DMS53 (cell line): ENCODE data around the gene ATP2B1.

ENCODE experiments used
- DNase-seq: peaks from one replicate; lab custom pipeline; 2025; lab: John Stamatoyannopoulos, UW

The ATP2B1 gene

GRCh38 chr12:89657066-89657465, 51.6 kb downstream of the ATP2B1 start:
- no peak for DNase-seq

DNA sequence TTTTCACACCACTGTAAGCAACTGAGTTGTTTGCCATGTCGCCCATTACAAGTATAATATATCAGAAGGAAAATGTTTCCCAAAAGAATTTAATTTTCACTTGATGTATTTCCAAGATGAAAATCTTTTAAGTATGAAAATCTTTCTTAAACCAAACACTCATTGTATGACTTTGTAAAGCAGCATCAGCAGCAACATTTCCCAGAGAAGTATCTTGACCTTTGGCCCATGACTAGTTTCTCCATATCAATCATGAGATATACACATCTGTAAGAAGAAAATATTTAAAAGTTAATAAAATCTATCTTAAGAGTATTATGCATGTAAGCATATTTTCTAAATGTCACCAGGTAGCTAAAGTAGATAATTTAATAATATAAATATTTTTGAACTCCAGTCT, 52.8 kb downstream of the ATP2B1 start:
- no peak for DNase-seq

- DNase-seq = no peak
These were observed 57.4 kb downstream of the ATP2B1 start for GRCh38 chr12:89651192-89651591.

DNA sequence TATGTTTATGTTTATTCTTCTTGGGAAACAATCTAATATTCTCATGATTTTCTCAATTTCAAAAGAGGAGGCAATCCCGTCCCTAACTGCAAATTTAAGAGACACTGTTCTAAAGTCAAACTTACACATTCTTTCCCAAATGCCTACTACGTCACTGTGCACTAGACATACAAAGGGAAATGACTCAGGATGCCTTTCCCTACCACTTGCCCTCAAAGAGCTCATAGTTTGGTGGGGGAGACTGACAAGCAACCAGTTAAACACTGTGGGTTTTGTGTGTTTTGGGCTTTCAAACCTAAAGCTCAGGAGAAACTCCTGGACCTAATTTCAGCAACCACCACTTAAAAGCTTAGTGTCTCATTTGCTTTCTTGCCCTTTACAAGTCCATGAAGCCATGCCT, 58.4 kb downstream of the ATP2B1 start:
- no peak for DNase-seq

GRCh38 chr12:89649820-89650219, 58.8 kb downstream of the ATP2B1 start:
- DNase-seq = no peak

DNA sequence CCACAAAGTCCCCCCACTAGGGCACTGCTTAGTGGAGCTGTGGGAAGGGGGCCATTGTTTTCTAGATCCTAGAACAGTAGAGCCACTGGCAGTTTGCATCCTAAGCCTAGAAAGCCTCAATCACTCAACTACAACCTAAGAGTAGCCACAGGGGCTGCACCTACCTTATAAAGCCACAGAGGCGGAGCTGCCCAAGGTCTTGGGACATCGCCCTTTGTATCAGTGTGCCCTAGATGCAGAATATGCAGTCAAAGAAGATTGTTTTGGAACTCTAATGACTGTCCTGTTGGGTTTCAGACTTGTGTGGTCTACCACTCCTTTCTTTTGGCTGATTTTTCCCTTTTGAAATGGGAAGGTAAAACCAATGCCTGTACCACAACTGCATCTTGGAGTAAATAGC, 59.5 kb downstream of the ATP2B1 start:
- DNase-seq = no peak

- DNase-seq = no peak
These were observed 60.3 kb downstream of the ATP2B1 start for GRCh38 chr12:89648211-89648930.

- DNase-seq = no peak
These were observed 63.2 kb downstream of the ATP2B1 start for GRCh38 chr12:89645434-89645833.

GRCh38 chr12:89642959-89643358, 65.7 kb downstream of the ATP2B1 start:
- DNase-seq = no peak

- no peak for DNase-seq
These were observed 71.9 kb downstream of the ATP2B1 start for GRCh38 chr12:89636776-89637160.

DNA sequence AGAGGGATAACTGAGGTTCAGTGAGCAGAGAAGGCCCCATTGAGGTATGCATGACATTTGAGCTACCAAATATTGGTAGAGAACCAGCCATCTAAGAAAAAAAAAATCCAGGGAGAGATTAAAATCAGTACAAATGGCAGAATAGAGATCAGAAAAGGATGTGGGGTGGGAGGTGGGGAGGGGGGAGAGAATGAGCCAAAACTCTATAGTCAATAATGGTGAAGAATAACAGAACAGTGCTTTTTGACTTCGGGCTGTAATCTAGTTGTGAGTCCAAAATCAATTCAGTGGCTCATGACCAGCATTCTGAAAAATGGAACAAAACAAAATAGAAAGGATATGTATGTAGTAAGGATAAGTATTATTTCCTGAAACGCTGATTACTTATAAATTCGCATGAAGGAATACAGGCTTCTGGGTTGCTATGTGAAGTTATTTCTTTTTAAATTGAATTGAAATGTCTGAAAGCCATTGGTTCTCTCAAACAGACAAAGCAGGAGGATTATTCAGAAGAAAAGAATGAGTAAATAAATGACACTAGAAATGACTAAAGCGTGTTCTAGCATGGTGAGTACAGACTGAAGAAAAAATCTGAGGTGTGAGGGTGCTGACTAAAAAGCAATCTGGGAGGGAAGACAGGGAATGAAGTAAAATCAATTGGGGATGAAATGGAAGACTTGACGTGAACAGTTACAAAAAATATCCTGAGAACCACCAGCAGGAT, 72.4 kb downstream of the ATP2B1 start:
- no peak for DNase-seq

- DNase-seq = no peak
These were observed 74.1 kb downstream of the ATP2B1 start for GRCh38 chr12:89634508-89634907.

- peak; percentile 87 for DNase-seq
These were observed 75.9 kb downstream of the ATP2B1 start for GRCh38 chr12:89632778-89633177.

DNA sequence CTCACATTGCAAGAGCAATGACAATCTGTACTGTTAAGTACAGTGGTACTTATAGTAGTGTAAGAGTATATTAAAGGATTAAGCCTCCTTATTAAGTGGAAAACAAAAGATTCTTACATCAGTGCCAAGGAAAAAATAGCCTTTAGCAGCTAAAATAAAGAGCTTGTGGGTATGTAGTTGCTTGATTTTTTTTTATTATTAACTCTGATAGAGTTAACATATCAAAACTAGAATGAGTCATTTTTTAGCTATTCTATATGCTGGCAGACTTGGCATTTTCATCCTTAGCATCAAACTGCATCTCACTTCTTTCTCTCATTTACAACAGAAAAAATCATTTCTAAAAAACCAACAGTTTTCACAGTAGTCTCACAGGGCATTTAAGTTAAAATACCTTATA, 86.5 kb downstream of the ATP2B1 start:
- DNase-seq = no peak

- no peak for DNase-seq
These were observed 87.1 kb downstream of the ATP2B1 start for GRCh38 chr12:89621521-89621920.

DNA sequence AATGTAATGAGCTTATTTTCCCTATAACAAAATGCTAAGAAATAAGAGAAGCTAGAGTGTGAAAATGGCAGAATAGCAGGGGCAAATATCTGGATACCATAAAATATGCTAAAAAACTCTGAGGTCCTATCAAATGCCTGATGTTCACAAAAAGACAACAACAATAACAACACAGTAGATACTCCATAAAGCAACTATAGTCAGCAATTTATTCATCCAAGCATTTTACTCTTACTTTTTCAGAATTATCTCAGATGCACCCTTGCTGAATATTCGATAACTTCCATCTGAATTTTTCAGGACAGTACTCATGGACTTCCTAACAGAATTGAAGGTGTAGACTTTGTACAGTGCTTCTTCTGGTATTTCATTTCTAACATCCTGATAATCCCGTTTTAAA, 88.9 kb downstream of the ATP2B1 start:
- DNase-seq = no peak

GRCh38 chr12:89618113-89618862, 90.3 kb downstream of the ATP2B1 start:
- DNase-seq = no peak

GRCh38 chr12:89610366-89610765, 98.3 kb downstream of the ATP2B1 start:
- DNase-seq = no peak

GRCh38 chr12:89603678-89604077, 105.0 kb downstream of the ATP2B1 start:
- no peak for DNase-seq

DNA sequence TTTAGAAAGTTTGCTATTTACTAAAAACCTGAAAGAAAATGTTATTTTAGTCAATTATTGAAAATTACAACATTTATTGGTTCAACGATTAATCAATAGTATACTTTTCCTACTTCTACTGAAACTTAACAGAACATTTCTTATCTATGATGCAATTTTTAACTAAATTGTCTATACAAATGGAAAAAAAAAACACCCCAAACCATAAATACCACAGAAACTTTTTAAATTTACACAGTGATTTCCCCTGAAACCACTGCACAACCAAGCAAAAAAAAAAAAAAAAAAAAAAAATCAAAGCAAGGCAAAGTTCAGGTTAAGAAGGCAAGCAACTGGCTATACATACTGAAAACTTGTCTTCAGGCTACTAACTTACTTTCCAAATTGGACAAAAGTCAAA, 110.9 kb downstream of the ATP2B1 start:
- DNase-seq = no peak

DNA sequence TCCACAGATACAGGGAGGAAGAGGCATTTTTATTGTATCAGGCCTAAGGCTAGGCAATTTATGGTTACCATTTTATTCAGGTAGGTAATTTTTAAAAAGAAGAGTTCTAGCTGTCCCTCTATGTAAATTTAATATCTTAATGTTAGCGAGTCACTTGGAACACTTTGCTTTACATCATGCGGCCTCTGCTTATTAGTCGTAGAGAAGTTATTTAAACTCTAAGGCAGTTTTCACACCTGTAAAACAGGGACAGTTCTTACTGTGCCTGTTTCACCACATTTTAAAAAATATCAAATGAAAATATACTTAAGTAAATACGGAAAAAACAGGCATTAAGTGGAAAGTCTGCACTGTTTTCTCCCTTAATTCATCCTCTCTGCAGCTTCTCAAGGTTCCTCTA, 111.4 kb downstream of the ATP2B1 start:
- no peak for DNase-seq

GRCh38 chr12:89593873-89594272, 114.8 kb downstream of the ATP2B1 start:
- no peak for DNase-seq

DNA sequence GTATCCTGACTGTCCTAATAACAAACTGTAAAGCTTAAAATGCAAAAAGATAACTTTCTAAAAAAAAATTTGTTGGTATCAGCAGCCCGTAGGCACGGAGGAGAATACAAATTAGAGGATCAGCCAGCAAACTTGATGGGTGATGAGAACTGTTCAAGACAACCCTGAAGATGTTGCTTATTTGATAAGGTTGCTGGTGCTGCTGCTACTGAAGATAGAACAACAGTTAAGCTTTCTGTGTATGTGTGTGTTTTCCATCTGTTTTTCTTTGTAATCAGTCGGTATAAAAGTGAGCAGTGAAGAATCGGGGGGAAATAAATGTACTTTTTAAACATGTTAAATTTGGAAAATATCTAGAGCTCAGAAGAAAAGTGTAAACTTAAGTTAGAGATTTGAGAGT, 115.4 kb downstream of the ATP2B1 start:
- no peak for DNase-seq
